DND-41 (cell line): ENCODE measurements around the gene FAM162A.

Experiments
- ATAC-seq: fragments of 200-7000 bp; cut with Tn5 transposase; 3 replicates; pipeline ENCODE4 v1.9.1; 2021; ENCODE audit warnings: low read depth; ENCODE audit not compliant: insufficient read depth
- DNase-seq: peaks from one replicate; pipeline ENCODE4 v3.0.0-alpha.2; 2020
- H2AFZ ChIP-seq: 2 replicates; pipeline ENCODE4 v1.6.0; 2012; ENCODE audit warnings: low read depth, low read length
- H3K27ac ChIP-seq: 2 replicates; pipeline ENCODE4 v1.5.1; 2012; ENCODE audit warnings: low read length, inconsistent platforms
- H3K27me3 ChIP-seq: fragments of 200-600 bp; sonication (generic); 2 replicates; pipeline ENCODE4 v1.6.0; 2012; ENCODE audit warnings: low read length, mild to moderate bottlenecking, inconsistent platforms; ENCODE audit not compliant: insufficient read depth, poor library complexity
- H3K36me3 ChIP-seq: 2 replicates; pipeline ENCODE4 v1.5.1; 2012; ENCODE audit warnings: low read length, inconsistent platforms; ENCODE audit not compliant: insufficient read depth
- H3K4me1 ChIP-seq: 2 replicates; pipeline ENCODE4 v1.5.1; 2012; ENCODE audit warnings: mild to moderate bottlenecking, low read length; ENCODE audit not compliant: insufficient read depth
- H3K4me2 ChIP-seq: 2 replicates; pipeline ENCODE4 v1.6.0; 2012; ENCODE audit warnings: mild to moderate bottlenecking, moderate library complexity, low read length, inconsistent platforms; ENCODE audit not compliant: insufficient read depth
- H3K4me3 ChIP-seq, 2 experiments: fragments of 200-600 bp in 1 of 2; shearing (Covaris generic) in 1 of 2; 2 replicates each; pipeline ENCODE4 v1.5.1; 2012 to 2016; ENCODE audit warnings: inconsistent platforms in 2 of 2, low read length in 2 of 2, mild to moderate bottlenecking in 2 of 2, low read depth in 1 of 2, moderate library complexity in 1 of 2
- H3K79me2 ChIP-seq: 2 replicates; pipeline ENCODE4 v1.6.0; 2012; ENCODE audit warnings: low read length, inconsistent platforms; ENCODE audit not compliant: insufficient read depth
- H3K9ac ChIP-seq: 2 replicates; pipeline ENCODE4 v1.6.0; 2012; ENCODE audit warnings: low read depth, mild to moderate bottlenecking, inconsistent platforms, low read length, moderate library complexity
- H3K9me3 ChIP-seq: 2 replicates; pipeline ENCODE4 v1.5.1; 2012; ENCODE audit warnings: low read length, moderate library complexity, mild to moderate bottlenecking, inconsistent platforms; ENCODE audit not compliant: insufficient read depth, severe bottlenecking
- H4K20me1 ChIP-seq: 2 replicates; pipeline ENCODE4 v1.6.0; 2012; ENCODE audit warnings: low read length; ENCODE audit not compliant: insufficient read depth
- EZH2 ChIP-seq: IDR thresholded peaks from 3 replicates; pipeline ENCODE4 v1.6.1; 2012; ENCODE audit warnings: borderline replicate concordance, low read depth, mild to moderate bottlenecking, moderate library complexity, low read length, inconsistent platforms; ENCODE audit not compliant: severe bottlenecking
- TF ChIP-seq, protein P1 (sequence below): IDR thresholded peaks from 2 replicates; pipeline ENCODE4 v1.5.1; 2012; ENCODE audit warnings: borderline replicate concordance, low read length, moderate library complexity, mild to moderate bottlenecking; ENCODE audit not compliant: poor library complexity, severe bottlenecking; ENCODE audit errors: extremely low read depth

Gene FAM162A

DNA sequence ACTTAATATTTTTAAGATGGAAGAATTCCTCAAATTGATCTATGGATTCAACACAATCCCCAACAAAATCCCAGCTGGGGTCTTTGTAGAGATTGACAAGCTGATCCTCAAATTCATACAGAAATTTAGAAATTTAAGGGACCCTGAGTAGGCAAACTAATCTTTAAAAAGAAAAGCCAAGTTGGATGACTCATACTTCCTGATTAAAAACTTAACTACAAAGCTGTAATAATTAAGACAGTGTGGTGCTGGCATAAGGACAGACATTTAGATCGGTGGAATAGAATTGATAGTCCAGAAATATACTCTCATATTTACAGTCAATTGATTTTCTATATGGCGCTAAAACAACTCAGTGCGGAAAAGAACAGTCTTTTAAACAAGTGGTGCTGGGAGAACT lies 11.6 kb downstream of the FAM162A start:
- Histone ChIP-seq H3K9me3 (no peaks in the 10 kb centered on the region), H2AFZ (no peak overlapping the region), H3K9ac (no peak overlapping the region), H3K27ac (no peak overlapping the region), H4K20me1 (peaks cover 4% of the 10 kb centered on the region; the same call in 1 of the 2 replicates), H3K79me2 (peaks cover 43% of the 10 kb centered on the region), H3K4me1 (no peaks in the 10 kb centered on the region), H3K27me3 (no peaks in the 10 kb centered on the region), H3K4me2 (no peak overlapping the region), H3K4me3 (no peak overlapping the region), H3K36me3 (peaks cover 17% of the 10 kb centered on the region)
- no peak for ATAC-seq
- no peak for DNase-seq
- TF ChIP-seq, protein P1, sequence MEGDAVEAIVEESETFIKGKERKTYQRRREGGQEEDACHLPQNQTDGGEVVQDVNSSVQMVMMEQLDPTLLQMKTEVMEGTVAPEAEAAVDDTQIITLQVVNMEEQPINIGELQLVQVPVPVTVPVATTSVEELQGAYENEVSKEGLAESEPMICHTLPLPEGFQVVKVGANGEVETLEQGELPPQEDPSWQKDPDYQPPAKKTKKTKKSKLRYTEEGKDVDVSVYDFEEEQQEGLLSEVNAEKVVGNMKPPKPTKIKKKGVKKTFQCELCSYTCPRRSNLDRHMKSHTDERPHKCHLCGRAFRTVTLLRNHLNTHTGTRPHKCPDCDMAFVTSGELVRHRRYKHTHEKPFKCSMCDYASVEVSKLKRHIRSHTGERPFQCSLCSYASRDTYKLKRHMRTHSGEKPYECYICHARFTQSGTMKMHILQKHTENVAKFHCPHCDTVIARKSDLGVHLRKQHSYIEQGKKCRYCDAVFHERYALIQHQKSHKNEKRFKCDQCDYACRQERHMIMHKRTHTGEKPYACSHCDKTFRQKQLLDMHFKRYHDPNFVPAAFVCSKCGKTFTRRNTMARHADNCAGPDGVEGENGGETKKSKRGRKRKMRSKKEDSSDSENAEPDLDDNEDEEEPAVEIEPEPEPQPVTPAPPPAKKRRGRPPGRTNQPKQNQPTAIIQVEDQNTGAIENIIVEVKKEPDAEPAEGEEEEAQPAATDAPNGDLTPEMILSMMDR, result no peak
- no peak for TF ChIP-seq EZH2

DNA sequence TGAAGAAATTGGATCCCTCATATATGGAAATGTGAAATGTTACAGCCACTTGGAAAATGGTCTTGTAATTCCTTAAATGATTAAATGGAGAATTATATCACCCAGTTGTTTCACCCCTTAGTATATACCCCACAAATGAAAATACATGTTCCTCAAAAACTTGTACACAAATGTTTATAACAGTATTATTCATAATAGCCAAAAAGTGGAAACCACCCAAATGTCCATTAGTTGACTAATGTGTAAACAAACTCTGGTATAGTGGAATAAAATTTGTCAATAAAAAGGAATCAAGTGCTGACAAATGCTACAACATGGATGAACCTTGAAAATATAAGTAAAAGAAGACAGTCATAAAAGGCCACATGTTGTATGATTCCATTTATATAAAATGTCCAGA lies 12.5 kb downstream of the FAM162A start:
- H3K9ac ChIP-seq, result no peak overlapping the region
- no peak for DNase-seq
- H3K4me2 ChIP-seq, result no peak overlapping the region
- H2AFZ ChIP-seq, result no peak overlapping the region
- no peaks in the 10 kb centered on the region for H3K9me3 ChIP-seq
- TF ChIP-seq, protein P1, result no peak
- no peak for TF ChIP-seq EZH2
- peaks cover 4% of the 10 kb centered on the region; the same call in 1 of the 2 replicates for H4K20me1 ChIP-seq
- peaks cover 16% of the 10 kb centered on the region for H3K36me3 ChIP-seq
- peaks cover 40% of the 10 kb centered on the region for H3K79me2 ChIP-seq
- no peak for ATAC-seq
- H3K4me3 ChIP-seq, result no peak overlapping the region
- H3K27me3 ChIP-seq, result no peaks in the 10 kb centered on the region
- H3K4me1 ChIP-seq, result no peaks in the 10 kb centered on the region
- no peak overlapping the region for H3K27ac ChIP-seq

DNA sequence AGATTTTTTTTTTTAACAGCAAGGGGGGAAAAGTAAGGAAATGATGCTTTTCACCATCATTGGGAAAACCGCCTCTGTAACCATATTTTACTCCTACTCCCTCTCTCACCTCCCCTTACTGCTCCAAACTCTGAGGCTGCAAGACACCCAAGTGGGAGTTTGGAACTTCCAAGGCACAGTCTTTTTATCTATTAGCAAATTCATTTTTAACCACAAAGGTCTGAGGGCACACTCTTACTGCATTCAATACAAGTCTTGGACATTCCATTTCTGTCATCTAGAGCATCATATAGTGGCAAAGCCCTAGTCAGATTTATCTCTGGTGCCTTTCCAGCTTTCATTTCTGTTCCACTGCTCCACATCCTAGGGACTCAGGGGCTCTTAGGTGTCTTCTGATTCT lies 13.2 kb downstream of the FAM162A start:
- Histone ChIP-seq H3K27me3 (no peaks in the 10 kb centered on the region), H3K36me3 (peaks cover 16% of the 10 kb centered on the region), H3K4me1 (no peaks in the 10 kb centered on the region), H4K20me1 (peaks cover 4% of the 10 kb centered on the region; the same call in 1 of the 2 replicates), H3K9me3 (no peaks in the 10 kb centered on the region), H3K4me3 (no peak overlapping the region), H3K27ac (no peak overlapping the region), H3K4me2 (no peak overlapping the region), H3K79me2 (peaks cover 34% of the 10 kb centered on the region), H3K9ac (no peak overlapping the region), H2AFZ (no peak overlapping the region)
- DNase-seq (no peak), ATAC-seq (no peak)
- TF ChIP-seq, protein P1, result no peak
- no peak for TF ChIP-seq EZH2

DNA sequence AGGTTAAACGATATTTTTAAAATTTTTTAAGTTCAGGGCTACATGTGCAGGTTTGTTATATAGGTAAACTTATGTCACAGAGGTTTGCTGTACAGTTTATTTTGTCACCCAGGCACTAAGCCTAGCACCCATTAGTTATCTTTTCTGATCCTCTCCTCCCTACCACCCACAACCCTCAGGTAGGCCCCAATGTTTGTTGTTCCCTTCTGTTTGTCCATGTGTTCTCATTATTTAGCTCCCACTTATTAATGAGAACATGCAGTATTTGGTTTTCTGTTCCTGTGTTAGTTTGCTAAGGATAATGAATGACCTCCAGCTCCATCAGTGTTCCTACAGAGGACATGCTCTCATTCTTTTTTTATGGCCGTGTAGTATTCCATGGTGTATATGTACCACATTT lies 14.9 kb downstream of the FAM162A start:
- peaks cover 23% of the 10 kb centered on the region for H3K36me3 ChIP-seq
- no peaks in the 10 kb centered on the region for H3K4me1 ChIP-seq
- H3K4me2 ChIP-seq, result no peak overlapping the region
- ATAC-seq, result no peak
- H3K9ac ChIP-seq, result no peak overlapping the region
- no peak overlapping the region for H3K4me3 ChIP-seq
- DNase-seq, result no peak
- H2AFZ ChIP-seq, result no peak overlapping the region
- no peaks in the 10 kb centered on the region for H3K27me3 ChIP-seq
- peaks cover 4% of the 10 kb centered on the region; the same call in 1 of the 2 replicates for H4K20me1 ChIP-seq
- no peaks in the 10 kb centered on the region for H3K9me3 ChIP-seq
- H3K79me2 ChIP-seq, result peaks cover 25% of the 10 kb centered on the region
- no peak overlapping the region for H3K27ac ChIP-seq
- TF ChIP-seq EZH2, result no peak
- TF ChIP-seq, protein P1, result no peak
